Activated CD4-positive, alpha-beta T cell treated with anti-CD3 and anti-CD28 coated beads for 1 hour (primary cell): Measurements from ENCODE around the gene SHC3.

Experiments used
- DNase-seq: peaks from one replicate; pipeline ENCODE4 v3.0.0-alpha.2; 2020

SHC3 gene

DNA sequence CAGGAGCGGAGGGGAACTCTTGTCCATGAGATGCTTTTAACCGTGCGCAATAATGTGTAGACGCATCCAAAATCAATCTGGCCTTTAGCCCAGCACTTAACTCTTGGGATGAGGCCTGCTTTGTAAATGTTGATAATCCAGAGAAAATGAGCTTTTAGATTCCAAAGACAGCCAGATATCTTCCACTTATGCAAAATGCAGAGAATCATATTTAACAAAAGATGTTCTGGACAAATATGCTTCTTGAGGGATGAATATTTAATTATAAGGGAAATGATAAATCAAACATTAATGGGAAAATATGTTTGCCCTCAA lies 181.7 kb downstream of the SHC3 start:
- DNase-seq = no peak

DNA sequence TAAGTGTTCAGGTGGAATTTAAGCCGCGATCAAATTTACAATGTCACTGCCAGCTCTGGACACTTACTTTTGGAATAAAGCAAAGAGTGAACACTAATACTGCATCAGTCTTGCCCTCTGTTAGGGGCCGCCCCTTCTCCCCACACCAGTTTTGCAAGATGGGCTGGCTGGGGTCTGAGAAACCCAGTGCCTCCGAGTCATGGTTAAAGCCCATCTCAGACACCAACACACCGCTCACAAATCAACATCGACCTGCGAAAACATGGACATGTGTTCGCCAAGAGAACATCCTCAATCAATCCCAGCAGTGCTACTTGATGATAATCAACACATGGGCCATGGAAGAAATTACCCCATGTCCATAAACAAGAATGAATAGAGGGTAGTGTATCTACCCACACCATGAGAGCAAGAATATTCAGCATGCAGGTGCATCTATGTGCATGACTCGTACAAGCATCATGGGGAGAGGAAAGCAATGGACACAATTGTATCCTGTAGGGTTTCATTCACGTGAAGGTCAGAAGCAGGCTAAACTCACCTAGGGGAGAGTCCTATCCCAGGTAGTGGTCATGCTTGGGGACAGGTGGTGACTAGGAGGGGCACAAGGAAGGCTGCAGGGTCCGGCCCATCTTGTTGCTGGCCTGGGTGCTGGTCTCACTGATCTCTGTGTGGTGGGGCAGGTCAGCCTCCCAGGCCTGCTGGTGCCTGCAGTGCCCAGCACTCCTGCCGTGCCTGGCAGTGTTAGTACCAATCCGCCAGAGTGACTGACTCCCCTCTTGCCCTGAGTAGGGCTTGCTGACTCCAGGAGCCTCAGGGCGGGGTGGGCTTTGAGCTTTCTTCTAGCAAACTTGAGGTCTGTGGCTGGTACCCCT lies 182.3 kb downstream of the SHC3 start:
- no peak for DNase-seq

DNA sequence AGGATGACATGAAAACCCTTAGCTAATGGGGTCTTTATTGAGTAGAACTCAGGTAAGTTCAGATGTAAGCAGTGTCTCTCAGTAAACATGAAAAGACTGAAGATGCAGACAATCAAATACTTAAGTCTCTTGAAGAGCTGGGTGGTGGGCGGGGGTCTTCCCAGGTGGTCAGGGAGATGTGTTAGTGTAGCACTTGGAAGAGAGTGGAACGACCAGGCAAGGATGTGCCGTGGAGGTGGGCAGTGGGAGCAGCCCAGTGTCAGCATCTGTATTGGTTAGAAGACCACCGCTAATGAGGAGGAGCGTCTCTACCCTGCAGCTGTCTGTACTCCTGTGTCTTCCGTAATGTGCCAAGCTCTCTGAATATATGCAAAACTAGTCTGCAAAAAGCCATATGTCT lies 183.0 kb downstream of the SHC3 start:
- no peak for DNase-seq

DNA sequence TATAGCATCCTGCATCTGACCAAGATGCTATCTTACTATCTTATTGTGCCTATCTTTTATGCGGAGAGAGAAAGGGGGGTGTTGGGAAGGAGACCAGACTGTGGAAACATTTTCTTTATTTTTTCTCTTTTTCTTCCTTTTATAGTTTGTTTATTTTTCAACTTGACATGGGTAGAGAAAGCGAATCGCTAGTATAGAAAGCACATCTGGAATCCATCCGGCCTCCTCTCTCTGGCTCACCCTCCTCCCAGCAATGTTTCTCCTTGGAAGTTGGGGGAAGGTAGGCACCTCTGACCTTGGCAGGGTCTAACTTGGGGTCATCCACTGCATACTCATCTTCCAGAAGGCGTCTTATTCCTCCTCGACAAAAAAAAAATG lies 183.4 kb downstream of the SHC3 start:
- no peak for DNase-seq

DNA sequence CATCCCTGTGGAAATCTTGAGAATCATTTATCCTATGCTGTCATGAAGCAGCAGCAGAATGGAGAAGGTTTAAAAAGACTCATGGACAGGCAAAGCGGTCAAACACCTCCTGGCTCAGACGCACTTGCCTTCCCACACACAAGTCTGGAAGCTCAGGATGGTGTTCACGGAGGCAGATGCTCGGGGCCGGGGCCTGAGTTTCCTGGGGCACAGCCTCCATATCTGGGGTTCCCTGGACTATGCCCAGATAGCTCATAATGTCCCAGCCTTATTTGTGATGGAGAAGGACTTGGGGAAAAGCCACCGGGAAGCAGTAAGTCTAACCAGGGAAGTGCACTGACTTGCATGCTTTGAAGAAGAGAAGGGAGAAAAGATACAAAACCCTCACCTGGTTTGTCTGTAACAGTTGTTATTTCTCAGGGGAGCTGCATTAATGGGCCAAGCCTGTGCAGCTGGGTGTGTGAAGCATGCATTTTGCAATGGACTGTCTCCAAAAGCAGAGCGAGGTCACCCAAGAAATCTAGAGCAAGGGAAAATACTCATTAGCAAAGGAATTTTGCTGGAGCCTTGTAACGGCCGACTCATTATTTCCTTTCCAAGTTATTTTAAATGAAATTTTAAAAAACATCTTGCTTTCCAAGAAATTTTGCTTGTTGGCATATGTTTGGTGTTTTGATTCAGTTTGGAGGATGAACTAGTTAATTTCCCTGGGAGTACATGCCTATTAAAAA lies 184.0 kb downstream of the SHC3 start:
- no peak for DNase-seq

DNA sequence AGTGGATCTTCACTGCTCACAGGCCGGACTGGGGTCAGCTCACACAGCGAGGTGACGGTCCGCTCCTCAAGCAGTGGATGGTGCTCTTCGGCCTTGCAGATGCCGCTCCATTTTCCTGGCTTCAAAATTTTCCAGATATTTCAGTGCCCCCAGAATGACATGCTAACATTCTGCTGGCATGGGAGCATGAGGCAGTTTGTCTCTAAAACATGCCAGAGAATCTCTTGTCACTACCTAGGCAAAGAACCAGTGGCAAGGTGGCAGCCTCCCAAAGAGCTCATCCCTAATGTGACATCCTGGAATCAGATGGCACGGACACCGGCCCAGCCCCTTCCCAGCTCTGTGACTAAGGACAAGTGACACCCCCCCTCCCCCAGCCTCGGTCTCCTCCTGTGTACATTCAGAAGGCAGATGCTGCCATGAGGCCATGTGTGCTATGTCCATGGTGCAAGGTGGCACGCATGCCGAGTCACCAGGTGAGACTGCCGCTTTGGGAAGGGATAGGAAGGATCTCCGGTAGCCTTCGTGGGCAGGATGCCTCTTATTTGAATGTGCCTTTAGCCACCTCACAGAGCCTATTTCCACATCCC lies 184.7 kb downstream of the SHC3 start:
- DNase-seq = no peak

DNA sequence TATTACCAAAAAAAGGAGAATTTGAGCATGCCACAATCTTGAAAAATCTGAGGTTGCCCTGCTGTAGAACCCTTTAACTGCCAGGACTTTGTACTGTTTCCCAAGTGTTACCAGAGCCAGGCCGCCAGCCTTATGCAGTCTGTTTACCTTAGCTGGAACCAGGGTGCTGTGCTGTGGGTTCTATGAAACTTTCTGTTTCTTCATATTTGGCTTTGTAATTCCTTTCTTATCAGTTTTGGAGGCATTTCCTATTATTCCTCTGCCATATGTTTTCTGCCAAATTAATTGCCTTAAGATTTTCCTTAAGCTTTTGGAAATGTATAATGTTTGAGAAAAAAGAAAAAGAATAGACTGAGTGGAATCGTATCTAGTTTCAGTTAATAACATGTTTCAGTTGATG lies 185.3 kb downstream of the SHC3 start:
- DNase-seq = no peak

DNA sequence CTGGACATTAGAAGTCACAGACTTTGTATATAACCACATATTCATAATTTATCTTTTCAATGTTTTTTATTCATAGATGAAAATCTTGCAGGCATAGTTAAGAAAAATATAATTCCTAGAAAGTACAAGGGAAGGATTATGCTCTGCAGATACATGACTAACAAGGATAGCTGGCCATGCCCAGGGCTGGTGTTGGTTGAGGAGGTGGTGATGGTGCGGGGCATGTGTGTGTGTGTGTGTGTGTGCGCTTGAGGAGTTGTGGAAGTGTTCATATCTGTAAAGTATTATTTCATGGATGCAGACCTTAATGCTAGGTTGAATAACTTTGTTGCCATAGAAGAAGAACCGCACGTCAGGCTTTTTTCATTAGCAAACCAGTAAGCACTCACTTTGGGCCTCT lies 186.1 kb downstream of the SHC3 start:
- DNase-seq = no peak

DNA sequence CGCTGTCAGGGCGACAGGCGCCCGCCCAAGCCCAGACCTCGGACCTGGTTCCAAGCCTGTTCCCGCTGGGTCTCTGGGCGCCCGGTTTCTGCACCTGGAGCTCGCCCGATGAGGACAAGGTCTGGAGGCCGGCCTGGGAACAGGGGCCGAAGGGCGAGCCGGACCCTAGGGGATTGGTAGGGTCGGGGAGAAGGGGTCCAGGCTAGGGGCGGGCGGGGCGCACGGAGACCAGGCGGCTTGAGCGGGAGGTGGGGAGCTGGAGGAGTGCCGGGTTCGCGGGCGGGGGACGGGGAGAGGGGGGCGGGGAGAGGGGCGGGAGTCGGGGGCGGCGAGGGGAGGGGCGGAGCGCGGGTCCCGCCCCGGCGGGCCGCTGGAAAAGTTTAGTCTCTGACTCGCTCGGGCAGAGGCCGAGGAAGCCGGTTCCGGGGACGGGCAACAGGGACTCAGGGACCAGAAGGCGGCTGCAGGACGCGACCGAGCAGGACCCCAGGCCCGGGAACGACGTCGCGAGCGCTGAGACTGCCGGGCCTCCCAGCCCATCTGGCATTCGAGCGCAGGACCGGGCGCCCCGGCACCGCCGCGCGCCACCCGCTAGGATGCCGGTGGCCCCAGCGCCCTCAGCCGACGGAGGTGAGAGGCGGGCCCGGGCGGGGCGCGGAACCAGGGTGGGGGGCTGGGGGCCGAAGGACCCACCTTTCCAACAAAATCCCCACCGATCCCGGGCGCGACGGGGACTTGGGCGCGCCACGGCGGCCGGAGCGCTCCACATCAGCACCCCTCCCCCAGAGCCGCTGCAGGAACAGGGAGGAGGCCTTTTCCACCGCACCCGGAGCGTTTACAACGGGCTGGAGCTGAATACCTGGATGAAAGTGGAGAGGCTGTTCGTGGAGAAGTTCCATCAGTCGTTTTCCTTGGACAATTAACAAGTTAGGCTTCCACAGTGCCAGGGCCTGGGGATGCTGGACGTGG lies 187.3 kb downstream of the SHC3 start, which contains the start of gene S1PR3:
TSS of gene S1PR3 (plus strand) at position 403 of the 969 bp plus-strand sequence. CDS start 9,733 bp downstream, outside the sequence.
- DNase-seq = no peak

DNA sequence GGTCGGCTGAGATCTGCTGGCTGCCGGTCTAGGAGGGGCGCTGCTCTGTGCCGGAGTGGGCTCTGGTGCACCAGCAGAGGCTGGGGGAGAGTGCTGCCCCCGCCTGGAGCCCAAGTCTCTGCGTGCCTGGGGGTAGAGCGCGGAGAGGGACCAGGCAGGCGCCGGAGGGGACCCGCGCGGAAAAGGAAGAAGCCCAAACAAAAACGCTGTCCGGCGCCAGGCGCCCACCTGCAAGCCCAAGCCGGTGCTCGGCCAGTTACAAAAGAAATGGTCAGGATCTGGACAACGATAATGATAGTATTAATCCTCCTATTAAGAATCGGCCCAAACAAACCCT lies 187.9 kb downstream of the SHC3 start:
- no peak for DNase-seq

DNA sequence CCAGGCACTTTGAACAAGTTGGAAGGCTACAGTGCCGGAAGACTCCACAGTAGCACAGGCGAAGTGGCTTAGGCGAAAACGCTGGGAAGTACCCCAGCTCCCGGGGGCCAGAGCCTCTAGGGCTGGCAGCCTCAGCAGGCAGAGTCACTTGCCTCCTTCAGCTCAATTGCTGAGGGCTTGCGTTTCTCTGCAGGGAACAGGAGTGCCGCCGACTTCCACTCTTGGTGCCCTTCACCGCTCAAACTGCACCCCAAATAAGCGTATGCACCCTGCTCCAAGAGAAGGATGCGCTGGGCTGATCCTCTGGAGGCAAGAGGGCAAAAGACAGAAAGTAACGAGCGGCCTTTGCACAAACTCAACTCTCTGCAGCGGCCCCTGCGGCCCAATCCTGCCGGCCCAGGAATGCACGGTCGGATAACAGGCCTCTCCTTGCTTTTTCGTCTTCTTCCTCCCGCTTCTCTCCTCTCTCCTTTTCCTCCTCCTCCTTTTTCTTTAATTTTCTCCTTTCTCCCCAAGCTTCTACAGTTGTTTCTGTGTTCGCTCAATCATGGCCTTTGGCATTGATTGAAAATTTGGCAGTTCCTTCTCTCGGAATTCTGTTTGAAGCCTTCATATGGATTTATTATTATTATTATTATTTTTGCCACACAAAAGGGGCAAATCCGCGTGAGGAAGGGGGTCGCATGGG lies 188.4 kb downstream of the SHC3 start:
- no peak for DNase-seq

DNA sequence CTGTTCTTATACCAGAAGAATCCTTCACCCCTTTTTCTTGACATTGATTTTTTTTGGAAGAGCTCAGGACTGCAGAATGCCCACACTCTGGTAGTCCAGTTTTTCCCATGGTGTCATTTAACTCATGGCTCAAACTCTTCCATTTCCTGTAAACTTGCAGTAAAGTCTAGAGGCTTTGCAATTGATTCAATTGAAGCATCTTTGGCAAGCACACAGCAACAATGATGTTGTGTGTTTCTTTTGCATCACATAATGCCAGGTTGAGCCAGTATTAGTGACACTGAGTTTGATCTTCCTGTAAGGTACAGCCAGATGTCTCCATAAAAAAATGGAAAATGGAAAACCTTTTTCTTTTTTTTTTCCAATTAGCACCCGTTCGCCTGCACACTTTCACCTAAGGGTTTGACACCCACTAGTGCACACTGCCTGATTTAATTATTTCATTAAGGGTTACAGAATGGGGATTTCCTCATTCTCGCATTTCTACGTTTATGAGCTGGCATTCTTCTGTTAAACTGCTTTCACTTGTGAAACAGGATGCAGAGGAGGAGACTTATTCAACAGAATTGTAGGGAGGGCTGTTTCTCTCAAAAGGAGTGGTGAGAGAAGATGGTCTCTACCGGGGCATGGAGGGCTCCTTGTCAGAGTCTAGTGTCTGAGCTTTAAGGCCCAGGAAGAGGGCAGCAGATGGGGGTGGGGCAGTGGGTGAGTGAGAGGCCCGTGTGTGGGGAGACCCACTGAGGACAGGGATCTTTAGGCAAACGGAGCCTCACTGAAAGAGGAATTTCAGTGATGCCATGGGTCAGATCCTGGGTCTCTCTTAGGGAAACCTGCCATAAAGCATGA lies 189.6 kb downstream of the SHC3 start:
- DNase-seq = no peak

DNA sequence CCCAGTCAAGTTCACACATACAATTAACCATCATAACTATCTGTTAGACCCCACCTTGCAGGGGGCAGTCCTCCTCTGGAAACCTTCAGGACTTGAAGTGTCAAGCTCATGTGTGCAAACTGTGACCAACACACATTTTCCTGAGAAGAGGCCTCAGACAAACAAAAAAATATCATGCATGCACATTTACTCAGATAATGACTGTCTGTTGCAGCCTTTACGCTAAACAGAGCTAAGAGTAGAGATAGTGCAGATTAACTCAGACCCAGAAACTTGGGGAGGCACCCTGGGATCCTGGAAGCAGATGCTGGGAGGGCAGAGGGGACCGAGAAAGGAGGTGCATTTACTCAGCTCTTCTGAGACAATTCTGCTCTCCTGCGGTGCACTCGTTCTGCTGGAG lies 191.0 kb downstream of the SHC3 start:
- no peak for DNase-seq

DNA sequence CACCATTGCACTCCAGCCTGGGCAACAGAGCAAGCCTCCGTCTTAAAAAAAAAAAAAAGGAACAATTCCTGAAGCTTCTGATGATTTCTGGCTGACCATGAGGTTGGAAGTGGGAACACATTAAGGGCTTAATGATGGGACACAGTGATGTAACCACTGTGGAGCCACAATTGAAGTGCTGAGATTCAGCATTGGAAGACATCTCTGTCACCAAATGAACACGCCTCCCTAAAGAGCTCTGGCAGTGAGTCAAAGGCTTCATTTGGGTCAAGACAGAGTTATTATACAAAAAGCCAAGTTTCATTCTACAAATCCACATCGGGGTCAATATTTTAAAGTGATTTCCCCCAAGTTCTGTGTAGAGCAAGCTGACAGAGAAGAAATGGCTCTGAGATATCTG lies 191.8 kb downstream of the SHC3 start:
- no peak for DNase-seq

DNA sequence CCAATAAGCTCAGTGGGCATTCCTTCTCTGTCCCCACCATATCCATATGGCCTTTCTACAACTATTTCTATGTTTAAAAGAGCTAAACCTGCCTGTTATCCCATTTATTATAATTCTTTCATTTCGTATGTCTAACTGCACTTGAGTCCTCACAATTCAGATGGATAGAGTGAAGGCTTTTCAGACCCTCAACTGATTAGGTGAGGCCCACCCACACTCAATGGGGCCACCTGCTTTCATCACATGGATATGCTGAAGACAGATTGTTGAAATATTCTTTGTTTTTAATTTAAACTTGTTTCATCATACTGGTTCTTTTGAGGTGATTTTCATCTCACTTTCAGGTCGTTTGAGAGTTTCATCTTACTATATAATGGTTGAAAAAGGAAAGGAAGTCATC lies 193.0 kb downstream of the SHC3 start:
- no peak for DNase-seq

DNA sequence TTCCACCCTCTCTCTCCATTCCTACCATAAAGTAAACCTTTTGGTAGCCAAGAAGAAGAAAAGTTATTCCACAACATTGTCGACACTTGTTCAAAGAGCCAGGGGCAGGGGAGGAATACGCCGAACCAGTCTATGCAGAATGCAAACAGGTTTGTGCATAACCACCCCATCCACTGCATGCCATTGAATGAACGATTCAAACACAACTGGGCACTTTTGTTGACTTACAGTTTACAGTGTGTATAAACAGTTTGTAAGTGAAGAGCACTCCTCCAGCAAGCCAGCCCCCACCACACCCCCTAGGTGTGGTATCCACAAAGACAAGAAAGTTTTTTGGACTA lies 194.1 kb downstream of the SHC3 start:
- no peak for DNase-seq

DNA sequence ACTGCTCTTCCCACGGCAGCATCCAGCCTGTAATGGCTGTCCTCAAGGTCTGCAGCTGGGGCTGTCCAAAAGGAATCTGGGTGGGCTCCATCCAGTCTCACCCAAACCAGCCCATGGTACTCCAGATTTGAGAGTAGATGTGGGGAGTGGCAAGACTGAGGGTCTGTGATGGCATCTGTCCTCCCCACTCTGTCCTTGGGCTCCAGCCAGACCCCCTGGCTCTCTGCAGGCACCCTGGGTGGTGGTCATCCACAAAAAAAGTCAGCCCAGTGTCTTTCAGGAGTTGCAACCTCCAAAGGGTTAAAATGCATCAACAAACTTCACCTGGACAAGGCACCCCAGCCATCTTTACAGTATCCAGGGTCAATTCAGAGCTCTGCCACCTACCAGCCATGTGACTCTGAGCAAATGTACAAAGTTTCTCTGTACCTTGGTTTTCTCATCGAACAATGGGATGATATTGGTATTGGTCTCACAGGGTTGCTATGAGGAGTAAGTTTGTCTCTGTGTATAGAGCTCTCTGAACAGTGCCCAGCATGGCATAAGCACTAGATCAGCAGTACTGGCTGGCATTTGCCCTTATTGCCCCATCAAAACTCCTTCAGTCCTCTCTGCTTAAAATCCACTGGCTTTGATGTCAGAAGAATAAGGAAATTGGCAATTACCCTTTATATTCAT lies 194.6 kb downstream of the SHC3 start:
- no peak for DNase-seq

DNA sequence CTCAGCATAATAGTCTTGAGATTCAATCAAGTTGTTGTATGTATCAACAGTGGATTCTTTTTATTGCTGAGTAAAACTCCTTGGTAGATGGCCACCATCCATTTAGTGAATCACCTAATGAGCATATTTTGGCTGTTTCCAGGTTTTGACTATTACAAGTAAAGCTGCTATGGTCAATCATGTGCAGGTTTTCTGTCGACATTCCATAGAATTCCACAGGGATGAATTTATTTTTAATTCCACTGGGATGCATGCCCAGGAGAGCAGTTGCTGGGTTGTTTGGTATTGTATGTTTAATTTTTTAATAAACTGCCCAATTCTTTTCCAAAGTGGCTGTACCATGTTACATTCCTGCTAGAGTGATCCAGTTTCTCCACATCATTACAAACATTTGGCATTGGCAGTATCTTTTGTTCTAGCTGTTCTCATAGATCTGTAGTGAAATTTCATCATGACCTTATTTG lies 197.8 kb downstream of the SHC3 start:
- DNase-seq = no peak

DNA sequence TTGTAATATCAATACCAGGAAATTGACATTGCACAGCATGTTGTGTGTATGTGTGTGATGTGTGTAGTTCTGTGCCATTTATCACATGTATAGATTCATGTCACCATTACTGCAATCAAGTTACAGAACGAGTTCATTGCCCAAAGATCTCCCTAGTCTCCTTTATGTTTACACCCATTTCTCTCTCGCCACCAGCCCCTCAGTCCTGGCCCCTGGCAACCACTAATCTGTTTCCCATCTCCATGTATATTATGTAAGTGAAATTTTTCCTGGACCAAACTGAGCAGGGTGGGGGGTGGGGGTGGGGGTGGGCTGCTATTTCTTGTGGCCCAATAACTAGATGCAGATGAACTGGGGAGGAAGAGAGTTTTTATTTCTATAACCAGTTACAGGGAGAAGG lies 198.8 kb downstream of the SHC3 start:
- no peak for DNase-seq

DNA sequence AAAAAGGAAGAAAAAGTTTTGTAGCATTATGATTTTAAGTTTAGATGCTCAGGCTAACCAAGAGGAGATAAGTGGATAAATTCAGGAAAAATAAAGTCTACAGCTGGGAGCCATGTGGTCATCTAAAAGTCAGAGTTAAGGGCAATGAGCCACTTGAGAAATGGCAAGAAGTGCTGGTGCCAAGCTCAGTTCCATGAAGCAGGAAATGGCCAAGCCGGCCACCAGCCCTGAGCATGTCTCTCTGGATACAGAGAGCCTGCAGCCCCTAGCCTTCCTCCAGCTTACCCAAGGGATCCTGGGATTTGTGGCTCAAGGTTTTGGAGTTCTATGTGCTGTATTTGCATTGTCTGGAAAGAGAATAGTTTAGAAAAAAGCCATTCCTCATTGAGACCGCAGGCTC lies 199.6 kb downstream of the SHC3 start:
- no peak for DNase-seq

DNA sequence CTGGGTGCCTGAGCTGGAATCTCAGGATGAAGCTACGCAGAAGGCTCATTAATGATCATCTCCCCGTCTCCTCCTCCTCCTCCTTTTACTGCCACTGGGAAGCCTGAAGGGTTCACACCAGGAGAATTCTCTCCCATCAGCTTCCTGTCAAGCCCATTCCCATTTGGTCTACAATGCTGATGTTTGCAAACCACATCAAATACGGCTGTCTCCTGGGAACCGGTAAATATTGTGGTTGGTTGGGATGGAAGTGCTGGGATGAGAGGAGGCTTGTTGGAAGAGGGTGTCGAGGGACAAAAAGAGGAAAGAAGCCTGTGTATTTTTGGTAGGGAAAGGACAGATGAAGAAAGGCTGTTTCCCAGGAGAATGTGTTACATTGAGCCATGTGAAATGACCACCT lies 200.6 kb downstream of the SHC3 start:
- no peak for DNase-seq
